Neural cell (in vitro differentiated cells): Measurements from ENCODE around the gene HDAC1.

Experiments
- EZH2 ChIP-seq: fragments of 200-600, 300-800 bp; shearing (Covaris generic), sonication (generic); IDR thresholded peaks from 2 replicates; pipeline ENCODE4 v1.6.1; 2014; ENCODE audit warnings: antibody characterized with exemption, low read length, borderline replicate concordance, mild to moderate bottlenecking; ENCODE audit not compliant: insufficient read depth, poor library complexity, severe bottlenecking
- SMC3 ChIP-seq: fragments of 450-650 bp; conservative IDR thresholded peaks from 2 replicates; pipeline ENCODE4 v1.6.1; 2014; ENCODE audit warnings: antibody characterized with exemption, mild to moderate bottlenecking, moderate library complexity; ENCODE audit not compliant: poor library complexity
- TAF1 ChIP-seq: IDR thresholded peaks from 2 replicates; pipeline ENCODE4 v1.6.1; 2012; ENCODE audit warnings: low read depth
- TF ChIP-seq, protein P1 (sequence below): fragments of 450-650 bp; IDR thresholded peaks from 2 replicates; pipeline ENCODE4 v1.5.1; 2014; ENCODE audit warnings: antibody characterized with exemption, mild to moderate bottlenecking, moderate library complexity; ENCODE audit not compliant: poor library complexity, severe bottlenecking
- TF ChIP-seq, protein P2 (sequence below): IDR thresholded peaks from 2 replicates; pipeline ENCODE4 v1.6.1; 2012; ENCODE audit warnings: borderline replicate concordance

DNA sequence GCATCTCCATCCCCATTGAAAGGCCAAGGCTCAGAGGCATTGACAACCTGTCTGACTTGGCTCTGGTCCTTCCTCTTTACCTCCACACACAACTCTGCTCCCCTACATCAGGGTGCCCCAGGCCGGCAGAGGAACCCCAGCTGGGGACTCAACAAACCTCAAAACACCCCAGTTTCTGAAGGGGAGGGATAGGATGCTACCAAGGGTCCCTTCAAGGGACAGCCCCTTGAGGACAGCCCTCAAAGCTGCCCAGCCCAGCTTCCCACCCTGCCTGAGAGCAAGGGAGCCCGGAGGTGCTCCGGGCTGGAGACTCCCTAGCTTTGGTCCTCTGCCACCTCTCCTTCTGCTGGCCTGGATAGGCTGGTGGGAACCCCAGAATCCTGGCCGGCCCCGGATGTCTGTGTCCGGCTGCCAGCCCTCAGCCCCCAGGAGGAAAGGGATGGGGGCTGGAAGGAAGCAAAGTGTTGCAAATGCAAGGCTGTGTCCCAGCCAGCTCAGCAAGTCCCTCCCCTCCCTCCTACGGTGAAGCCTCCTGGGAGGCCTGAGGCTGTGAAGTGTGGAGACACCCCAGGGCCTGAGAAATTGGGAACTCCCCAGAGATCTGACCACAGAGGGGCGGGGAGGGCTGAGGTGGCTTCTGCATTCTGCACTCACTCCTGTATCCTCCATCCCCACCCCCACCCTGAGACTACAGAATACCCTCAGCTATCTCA lies 45.2 kb downstream of the HDAC1 start:
- TF ChIP-seq, protein P1, sequence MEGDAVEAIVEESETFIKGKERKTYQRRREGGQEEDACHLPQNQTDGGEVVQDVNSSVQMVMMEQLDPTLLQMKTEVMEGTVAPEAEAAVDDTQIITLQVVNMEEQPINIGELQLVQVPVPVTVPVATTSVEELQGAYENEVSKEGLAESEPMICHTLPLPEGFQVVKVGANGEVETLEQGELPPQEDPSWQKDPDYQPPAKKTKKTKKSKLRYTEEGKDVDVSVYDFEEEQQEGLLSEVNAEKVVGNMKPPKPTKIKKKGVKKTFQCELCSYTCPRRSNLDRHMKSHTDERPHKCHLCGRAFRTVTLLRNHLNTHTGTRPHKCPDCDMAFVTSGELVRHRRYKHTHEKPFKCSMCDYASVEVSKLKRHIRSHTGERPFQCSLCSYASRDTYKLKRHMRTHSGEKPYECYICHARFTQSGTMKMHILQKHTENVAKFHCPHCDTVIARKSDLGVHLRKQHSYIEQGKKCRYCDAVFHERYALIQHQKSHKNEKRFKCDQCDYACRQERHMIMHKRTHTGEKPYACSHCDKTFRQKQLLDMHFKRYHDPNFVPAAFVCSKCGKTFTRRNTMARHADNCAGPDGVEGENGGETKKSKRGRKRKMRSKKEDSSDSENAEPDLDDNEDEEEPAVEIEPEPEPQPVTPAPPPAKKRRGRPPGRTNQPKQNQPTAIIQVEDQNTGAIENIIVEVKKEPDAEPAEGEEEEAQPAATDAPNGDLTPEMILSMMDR = no peak
- TF ChIP-seq, protein P2, sequence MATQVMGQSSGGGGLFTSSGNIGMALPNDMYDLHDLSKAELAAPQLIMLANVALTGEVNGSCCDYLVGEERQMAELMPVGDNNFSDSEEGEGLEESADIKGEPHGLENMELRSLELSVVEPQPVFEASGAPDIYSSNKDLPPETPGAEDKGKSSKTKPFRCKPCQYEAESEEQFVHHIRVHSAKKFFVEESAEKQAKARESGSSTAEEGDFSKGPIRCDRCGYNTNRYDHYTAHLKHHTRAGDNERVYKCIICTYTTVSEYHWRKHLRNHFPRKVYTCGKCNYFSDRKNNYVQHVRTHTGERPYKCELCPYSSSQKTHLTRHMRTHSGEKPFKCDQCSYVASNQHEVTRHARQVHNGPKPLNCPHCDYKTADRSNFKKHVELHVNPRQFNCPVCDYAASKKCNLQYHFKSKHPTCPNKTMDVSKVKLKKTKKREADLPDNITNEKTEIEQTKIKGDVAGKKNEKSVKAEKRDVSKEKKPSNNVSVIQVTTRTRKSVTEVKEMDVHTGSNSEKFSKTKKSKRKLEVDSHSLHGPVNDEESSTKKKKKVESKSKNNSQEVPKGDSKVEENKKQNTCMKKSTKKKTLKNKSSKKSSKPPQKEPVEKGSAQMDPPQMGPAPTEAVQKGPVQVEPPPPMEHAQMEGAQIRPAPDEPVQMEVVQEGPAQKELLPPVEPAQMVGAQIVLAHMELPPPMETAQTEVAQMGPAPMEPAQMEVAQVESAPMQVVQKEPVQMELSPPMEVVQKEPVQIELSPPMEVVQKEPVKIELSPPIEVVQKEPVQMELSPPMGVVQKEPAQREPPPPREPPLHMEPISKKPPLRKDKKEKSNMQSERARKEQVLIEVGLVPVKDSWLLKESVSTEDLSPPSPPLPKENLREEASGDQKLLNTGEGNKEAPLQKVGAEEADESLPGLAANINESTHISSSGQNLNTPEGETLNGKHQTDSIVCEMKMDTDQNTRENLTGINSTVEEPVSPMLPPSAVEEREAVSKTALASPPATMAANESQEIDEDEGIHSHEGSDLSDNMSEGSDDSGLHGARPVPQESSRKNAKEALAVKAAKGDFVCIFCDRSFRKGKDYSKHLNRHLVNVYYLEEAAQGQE = no peak
- TF ChIP-seq EZH2 (no peak), SMC3 (no peak), TAF1 (no peak)
